ENCODE results near the gene WASF2.

- TF ChIP-seq CTCF (IDR thresholded peaks at IDR 0.05; ENCODE audit: low read length) (no peak), EZH2 (IDR thresholded peaks at IDR 0.05; ENCODE audit: borderline replicate concordance, low read length) (no peak)
These were observed 1.7 kb downstream of the WASF2 start for GRCh38 chr1:27487966-27488884.

Measured in OCI-LY1 (cell line).